ENCODE results near the gene GCM1.

The GCM1 gene

GRCh38 chr6:53151676-53152075 lies 3.0 kb upstream of the GCM1 start:
- DNase-seq = peak in 1 of 2 experiments; percentile 21

GRCh38 chr6:53144802-53145201 lies 3.8 kb downstream of the GCM1 start:
- DNase-seq = no peak

DNA sequence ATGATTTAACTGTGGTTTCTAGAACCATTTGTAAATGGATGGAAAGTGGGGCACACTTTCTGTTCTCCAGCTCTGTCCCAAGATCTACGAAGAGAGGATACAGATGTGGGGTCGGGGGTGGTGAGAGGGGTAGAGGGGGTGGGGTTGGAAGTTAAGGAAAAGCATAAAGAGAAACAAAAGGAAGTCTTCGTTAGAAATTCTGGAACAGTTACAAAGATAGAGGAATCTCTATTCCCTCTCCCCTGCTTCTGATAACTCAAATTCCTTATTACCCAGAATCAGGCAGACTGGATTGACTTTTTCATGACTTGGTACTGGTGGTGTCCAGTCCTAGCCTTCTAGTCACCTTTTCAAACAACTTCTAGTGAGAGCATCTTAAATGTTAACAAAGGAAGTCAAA lies 4.9 kb downstream of the GCM1 start:
- DNase-seq = no peak

DNA sequence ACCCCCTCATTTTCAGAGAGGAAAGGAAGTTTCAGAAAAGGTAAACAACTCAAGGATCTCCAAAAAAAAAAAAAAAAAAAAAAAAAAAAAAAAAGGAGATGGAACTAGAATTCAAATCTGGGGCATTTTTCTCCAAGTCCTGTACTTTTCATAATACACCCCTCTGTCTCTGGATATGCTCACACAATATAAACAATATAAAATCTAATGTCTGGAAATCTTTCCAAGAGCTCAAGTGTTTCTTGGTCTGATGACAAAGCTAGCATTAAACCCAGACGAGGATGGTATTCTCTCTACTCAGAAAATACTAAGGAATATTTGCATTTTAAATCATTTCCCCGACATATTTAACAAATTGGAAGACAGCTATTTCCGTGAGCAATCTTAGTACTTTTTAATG lies 5.8 kb downstream of the GCM1 start:
- no peak for DNase-seq

- DNase-seq = no peak
Measured at GRCh38 chr6:53139841-53140413, 8.7 kb downstream of the GCM1 start.

GRCh38 chr6:53136000-53136609 lies 12.5 kb downstream of the GCM1 start:
- DNase-seq = no peak

- no peak for DNase-seq
Measured at GRCh38 chr6:53134601-53135235, 13.9 kb downstream of the GCM1 start.

- no peak for DNase-seq
Measured at GRCh38 chr6:53133961-53134360, 14.7 kb downstream of the GCM1 start.

- DNase-seq = no peak
Measured at GRCh38 chr6:53130569-53131290, 17.9 kb downstream of the GCM1 start.

DNA sequence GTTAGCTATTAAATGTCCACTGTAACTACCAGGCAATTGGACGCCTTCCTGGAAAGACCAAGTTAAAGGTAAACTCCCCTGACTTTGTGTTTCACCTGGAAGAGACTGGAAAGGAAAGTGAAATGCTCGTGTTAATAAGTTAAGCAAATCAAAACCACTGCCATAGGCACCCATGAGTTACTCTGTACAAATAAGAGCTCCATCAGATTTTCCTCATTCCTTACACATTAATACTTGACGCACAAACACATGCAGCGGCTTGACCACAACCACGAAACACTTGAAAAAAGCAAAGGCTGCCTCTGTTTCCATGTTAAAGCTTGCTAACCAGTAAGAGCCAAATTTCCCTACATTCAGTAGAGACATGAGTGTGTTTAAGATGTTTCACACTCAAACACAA lies 19.8 kb downstream of the GCM1 start:
- DNase-seq = no peak

DNA sequence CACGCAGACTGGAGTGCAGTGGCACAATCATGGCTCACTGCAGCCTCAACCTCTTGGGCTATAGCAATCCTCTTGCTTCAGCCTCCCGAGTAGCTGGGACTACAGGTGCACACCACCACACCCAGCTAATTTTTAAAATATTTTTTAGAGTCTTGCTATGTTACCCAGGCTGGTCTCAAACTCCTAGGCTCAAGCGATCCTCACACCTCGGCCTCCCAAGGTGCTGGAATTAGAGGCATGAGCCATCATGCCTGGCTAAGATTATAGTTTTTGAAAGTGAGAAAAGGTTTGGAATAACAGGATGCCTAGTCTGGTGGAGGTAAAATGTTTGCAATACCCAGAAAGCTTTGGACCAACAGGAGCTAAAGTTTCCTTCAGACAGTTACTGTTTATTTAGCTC lies 23.4 kb downstream of the GCM1 start:
- DNase-seq = no peak

DNA sequence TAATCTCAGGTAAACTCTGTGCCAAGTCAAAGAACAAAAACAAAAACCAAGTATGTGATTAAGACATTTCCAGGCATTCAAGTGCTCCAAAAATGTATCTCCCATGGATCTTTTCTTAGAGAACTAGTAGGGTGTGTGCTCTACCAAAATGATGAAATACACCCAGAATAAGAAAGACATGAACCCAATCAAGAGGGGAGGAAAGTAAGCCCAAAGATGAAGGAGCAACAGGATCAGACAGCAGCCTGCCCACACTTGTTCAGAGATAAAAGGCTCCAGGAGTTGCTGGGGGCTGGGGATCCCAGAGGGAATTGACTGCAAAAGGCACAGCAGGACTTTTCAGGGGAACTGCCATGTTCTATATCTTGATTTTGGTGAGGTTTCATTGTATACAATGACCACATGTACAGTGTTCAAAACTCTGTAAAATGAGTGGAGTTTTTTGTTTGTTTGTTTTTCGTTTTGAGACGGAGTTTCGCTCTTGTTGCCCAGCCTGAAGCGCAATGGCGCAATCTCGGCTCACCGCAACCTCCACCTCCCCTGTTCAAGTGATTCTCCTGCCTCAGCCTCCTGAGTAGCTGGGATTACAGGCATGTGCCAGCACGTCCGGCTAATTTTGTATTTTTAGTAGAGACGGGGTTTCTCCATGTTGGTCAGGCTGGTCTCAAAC lies 24.4 kb downstream of the GCM1 start:
- DNase-seq = no peak

GRCh38 chr6:53119772-53120409 lies 28.8 kb downstream of the GCM1 start:
- no peak for DNase-seq

- no peak for DNase-seq
Measured at GRCh38 chr6:53119349-53119748, 29.3 kb downstream of the GCM1 start.

GRCh38 chr6:53115741-53116140 lies 32.9 kb downstream of the GCM1 start:
- no peak for DNase-seq

DNA sequence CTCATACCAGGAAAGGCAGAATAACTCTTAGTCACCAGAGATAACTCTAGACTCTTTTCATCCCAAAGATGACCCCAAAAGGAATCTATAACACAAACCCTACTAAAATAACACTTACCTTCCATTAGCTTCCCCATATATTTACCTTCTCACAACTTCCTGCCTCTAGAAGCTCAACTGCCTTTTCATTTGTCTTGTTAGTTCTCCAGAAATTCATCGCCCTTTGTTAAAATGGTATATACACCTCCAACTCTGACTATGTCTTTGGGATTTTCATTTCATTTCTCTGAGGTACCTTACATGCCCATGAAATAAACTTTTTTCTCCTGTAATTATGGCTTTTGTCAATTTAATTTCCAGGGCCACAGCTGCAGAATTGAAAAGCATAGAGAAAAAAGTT lies 33.5 kb downstream of the GCM1 start:
- DNase-seq = no peak

GRCh38 chr6:53113742-53114141 lies 34.9 kb downstream of the GCM1 start:
- DNase-seq = no peak

- no peak for DNase-seq
Measured at GRCh38 chr6:53112871-53113270, 35.8 kb downstream of the GCM1 start.

- DNase-seq = no peak
Measured at GRCh38 chr6:53112404-53112803, 36.2 kb downstream of the GCM1 start.

- no peak for DNase-seq
Measured at GRCh38 chr6:53111865-53112264, 36.8 kb downstream of the GCM1 start.

- DNase-seq = no peak
Measured at GRCh38 chr6:53109612-53110011, 39.0 kb downstream of the GCM1 start.

DNA sequence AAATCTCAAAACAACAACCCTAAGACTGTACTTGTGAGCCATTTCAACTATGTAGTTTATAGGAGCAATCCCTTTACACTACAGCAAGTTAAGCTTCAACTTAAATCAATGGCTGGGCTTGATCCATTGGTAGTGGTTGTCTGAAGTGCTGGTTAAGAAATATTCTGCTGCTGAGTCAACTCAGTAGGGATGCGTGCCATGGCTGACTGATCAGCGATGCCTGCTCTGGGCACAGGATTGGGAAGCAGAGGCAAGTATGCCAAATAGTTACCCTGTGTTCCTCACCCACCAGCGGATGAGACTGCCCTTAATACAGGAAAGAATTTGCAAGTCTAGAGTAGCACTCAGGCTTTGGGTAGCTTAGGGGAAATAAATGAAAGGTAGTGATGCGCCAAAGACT lies 41.5 kb downstream of the GCM1 start:
- DNase-seq = no peak

- DNase-seq = no peak
Measured at GRCh38 chr6:53104916-53105315, 43.7 kb downstream of the GCM1 start.
